ENCODE data around the gene TNFSF15. TPM values are rescaled to one million over a fixed set of nuclear protein-coding genes. Genes with fewer than 3 reads are reported as not detected.

The TNFSF15 gene
- total RNA-seq, 1 experiment from 2014 or later, result not detected

DNA sequence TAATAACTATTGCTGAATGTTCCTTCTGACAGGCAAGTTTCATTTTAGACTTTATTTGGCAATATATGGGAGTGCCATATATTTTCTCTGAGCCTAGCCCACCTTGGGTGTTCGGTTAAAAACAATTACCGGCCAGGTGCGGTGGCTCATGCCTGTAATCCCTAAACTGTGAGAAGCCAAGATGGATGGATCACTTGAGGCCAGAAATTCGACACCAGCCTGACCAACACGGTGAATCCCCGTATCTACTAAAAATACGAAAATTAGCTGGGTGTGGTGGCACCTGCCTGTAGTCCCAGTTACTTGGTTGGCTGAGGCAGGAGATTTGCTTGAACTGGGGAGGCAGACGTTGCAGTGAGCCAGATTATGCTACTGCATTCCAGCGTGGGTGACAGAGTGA is 47.9 kb downstream of the TNFSF15 start:
- CTCF ChIA-PET, result no interaction called here
- RAD21 ChIA-PET (ENCODE audit: low non-redundant PET in 1 of 2, low total read pairs in 2 of 2, uncharacterized antibody in 2 of 2, unreplicated experiment in 2 of 2), result no interaction called here
- H3K9ac ChIP-seq (ENCODE audit: low read length), result no peak overlapping the region
- no peaks in the 10 kb centered on the region for H3K9me2 ChIP-seq (ENCODE audit: insufficient read depth)
- peaks cover 17% of the 10 kb centered on the region; the same call in 1 of the 2 replicates for H3K27me3 ChIP-seq (ENCODE audit: insufficient read depth, low read length)
- no peaks in the 10 kb centered on the region for H3K36me3 ChIP-seq (ENCODE audit: control insufficient read depth in 1 of 2, insufficient read depth in 2 of 2, low read length in 2 of 2)
- DNase-seq (ENCODE audit: low read depth, low spot score), result no peak
- no peaks in the 10 kb centered on the region for H3K9me3 ChIP-seq (ENCODE audit: control insufficient read depth in 1 of 2, insufficient read depth in 1 of 2, low read depth in 1 of 2, low read length in 2 of 2)
- TF ChIP-seq, protein P1, sequence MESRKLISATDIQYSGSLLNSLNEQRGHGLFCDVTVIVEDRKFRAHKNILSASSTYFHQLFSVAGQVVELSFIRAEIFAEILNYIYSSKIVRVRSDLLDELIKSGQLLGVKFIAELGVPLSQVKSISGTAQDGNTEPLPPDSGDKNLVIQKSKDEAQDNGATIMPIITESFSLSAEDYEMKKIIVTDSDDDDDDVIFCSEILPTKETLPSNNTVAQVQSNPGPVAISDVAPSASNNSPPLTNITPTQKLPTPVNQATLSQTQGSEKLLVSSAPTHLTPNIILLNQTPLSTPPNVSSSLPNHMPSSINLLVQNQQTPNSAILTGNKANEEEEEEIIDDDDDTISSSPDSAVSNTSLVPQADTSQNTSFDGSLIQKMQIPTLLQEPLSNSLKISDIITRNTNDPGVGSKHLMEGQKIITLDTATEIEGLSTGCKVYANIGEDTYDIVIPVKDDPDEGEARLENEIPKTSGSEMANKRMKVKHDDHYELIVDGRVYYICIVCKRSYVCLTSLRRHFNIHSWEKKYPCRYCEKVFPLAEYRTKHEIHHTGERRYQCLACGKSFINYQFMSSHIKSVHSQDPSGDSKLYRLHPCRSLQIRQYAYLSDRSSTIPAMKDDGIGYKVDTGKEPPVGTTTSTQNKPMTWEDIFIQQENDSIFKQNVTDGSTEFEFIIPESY (IDR thresholded peaks at IDR 0.05; ENCODE audit: extremely low read depth, insufficient replicate concordance, low read length), result no peak
- TF ChIP-seq SIN3A (IDR thresholded peaks at IDR 0.05; ENCODE audit: low read depth), result no peak
- TF ChIP-seq YY1 (IDR thresholded peaks at IDR 0.05; ENCODE audit: extremely low read depth, insufficient replicate concordance, low read depth, low read length), result no peak
- no peak for TF ChIP-seq POLR2A (IDR thresholded peaks at IDR 0.05; ENCODE audit: borderline replicate concordance, extremely low read depth, insufficient read depth, insufficient read length)
- TF ChIP-seq, protein P2, sequence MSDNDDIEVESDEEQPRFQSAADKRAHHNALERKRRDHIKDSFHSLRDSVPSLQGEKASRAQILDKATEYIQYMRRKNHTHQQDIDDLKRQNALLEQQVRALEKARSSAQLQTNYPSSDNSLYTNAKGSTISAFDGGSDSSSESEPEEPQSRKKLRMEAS (IDR thresholded peaks at IDR 0.05), result no peak
- TF ChIP-seq EZH2 (IDR thresholded peaks at IDR 0.05), result no peak
- no peak for TF ChIP-seq TCF7L2 (IDR thresholded peaks at IDR 0.05; ENCODE audit: borderline replicate concordance, extremely low read depth, insufficient read depth, insufficient read length)
- TF ChIP-seq ELF1 (IDR thresholded peaks at IDR 0.05; ENCODE audit: borderline replicate concordance, low read depth), result no peak
- no peak for TF ChIP-seq SRF (IDR thresholded peaks at IDR 0.05; ENCODE audit: low read depth)
- TF ChIP-seq POLR2AphosphoS5 (IDR thresholded peaks at IDR 0.05; ENCODE audit: low read depth, low read length), result no peak
- no peak for TF ChIP-seq FOSL1 (IDR thresholded peaks at IDR 0.05; ENCODE audit: low read depth)
- TF ChIP-seq RAD21 (IDR thresholded peaks at IDR 0.05; ENCODE audit: low read depth), result no peak
- no peak for TF ChIP-seq JUND (IDR thresholded peaks at IDR 0.05)
- TF ChIP-seq EZH2phosphoT487 (IDR thresholded peaks at IDR 0.05; ENCODE audit: borderline replicate concordance), result no peak
- no peak for TF ChIP-seq ZFX (IDR thresholded peaks at IDR 0.05)
- TF ChIP-seq CBX3 (IDR thresholded peaks at IDR 0.05; ENCODE audit: low read depth), result no peak
- TF ChIP-seq, protein P3, sequence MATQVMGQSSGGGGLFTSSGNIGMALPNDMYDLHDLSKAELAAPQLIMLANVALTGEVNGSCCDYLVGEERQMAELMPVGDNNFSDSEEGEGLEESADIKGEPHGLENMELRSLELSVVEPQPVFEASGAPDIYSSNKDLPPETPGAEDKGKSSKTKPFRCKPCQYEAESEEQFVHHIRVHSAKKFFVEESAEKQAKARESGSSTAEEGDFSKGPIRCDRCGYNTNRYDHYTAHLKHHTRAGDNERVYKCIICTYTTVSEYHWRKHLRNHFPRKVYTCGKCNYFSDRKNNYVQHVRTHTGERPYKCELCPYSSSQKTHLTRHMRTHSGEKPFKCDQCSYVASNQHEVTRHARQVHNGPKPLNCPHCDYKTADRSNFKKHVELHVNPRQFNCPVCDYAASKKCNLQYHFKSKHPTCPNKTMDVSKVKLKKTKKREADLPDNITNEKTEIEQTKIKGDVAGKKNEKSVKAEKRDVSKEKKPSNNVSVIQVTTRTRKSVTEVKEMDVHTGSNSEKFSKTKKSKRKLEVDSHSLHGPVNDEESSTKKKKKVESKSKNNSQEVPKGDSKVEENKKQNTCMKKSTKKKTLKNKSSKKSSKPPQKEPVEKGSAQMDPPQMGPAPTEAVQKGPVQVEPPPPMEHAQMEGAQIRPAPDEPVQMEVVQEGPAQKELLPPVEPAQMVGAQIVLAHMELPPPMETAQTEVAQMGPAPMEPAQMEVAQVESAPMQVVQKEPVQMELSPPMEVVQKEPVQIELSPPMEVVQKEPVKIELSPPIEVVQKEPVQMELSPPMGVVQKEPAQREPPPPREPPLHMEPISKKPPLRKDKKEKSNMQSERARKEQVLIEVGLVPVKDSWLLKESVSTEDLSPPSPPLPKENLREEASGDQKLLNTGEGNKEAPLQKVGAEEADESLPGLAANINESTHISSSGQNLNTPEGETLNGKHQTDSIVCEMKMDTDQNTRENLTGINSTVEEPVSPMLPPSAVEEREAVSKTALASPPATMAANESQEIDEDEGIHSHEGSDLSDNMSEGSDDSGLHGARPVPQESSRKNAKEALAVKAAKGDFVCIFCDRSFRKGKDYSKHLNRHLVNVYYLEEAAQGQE (IDR thresholded peaks at IDR 0.05; ENCODE audit: low read depth), result no peak
- TF ChIP-seq CEBPB (IDR thresholded peaks at IDR 0.05; ENCODE audit: low read depth), result no peak
- TF ChIP-seq, protein P4, sequence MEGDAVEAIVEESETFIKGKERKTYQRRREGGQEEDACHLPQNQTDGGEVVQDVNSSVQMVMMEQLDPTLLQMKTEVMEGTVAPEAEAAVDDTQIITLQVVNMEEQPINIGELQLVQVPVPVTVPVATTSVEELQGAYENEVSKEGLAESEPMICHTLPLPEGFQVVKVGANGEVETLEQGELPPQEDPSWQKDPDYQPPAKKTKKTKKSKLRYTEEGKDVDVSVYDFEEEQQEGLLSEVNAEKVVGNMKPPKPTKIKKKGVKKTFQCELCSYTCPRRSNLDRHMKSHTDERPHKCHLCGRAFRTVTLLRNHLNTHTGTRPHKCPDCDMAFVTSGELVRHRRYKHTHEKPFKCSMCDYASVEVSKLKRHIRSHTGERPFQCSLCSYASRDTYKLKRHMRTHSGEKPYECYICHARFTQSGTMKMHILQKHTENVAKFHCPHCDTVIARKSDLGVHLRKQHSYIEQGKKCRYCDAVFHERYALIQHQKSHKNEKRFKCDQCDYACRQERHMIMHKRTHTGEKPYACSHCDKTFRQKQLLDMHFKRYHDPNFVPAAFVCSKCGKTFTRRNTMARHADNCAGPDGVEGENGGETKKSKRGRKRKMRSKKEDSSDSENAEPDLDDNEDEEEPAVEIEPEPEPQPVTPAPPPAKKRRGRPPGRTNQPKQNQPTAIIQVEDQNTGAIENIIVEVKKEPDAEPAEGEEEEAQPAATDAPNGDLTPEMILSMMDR (IDR thresholded peaks at IDR 0.05 in 2 of 3, conservative IDR thresholded peaks at IDR 0.05 in 1 of 3; ENCODE audit: borderline replicate concordance in 1 of 3, insufficient read depth in 1 of 3, low read depth in 2 of 3, low read length in 2 of 3), result no peak
- no peak overlapping the region for H3K4me2 ChIP-seq (ENCODE audit: low read length)
- H2AFZ ChIP-seq (ENCODE audit: low read depth, low read length, poor library complexity, severe bottlenecking), result no peak overlapping the region
- H4K20me1 ChIP-seq (ENCODE audit: insufficient read depth), result no peaks in the 10 kb centered on the region
- H3K4me1 ChIP-seq (ENCODE audit: control insufficient read depth in 1 of 2, insufficient read depth in 2 of 2, low read length in 2 of 2), result no peaks in the 10 kb centered on the region
- intact Hi-C loops (cut with micrococcal nuclease), result no loop called here
- no peak overlapping the region for H3K4me3 ChIP-seq (replicated peaks in 1 of 2; ENCODE audit: low read depth in 1 of 2, low read length in 2 of 2)
- H3K27ac ChIP-seq (ENCODE audit: low read depth, low read length), result no peak overlapping the region
- ATAC-seq, result no peak
- no TSS peak for BruUV-seq (replicated peaks)
- POLR2A ChIA-PET, result no interaction called here
- no peaks in the 10 kb centered on the region for H3K79me2 ChIP-seq (ENCODE audit: insufficient read depth, low read length)
